Neural cell (in vitro differentiated cells): ENCODE results near the gene ODC1. TPM values are rescaled to one million over a fixed set of nuclear protein-coding genes. Genes with fewer than 3 reads are reported as not detected.

Experiments used
- H2AFZ ChIP-seq: fragments of 200-600, 300-800 bp; sonication (generic), shearing (Covaris generic); 2 replicates; pipeline ENCODE4 v1.6.0; 2014; ENCODE audit warnings: low read depth, mild to moderate bottlenecking, antibody characterized with exemption, low read length, moderate library complexity
- H3F3A ChIP-seq: fragments of 200-600 bp; shearing (Covaris generic); 2 replicates; pipeline ENCODE4 v1.6.1; 2016; ENCODE audit warnings: mild to moderate bottlenecking, moderate library complexity, mixed read lengths, antibody characterized with exemption, low read length; ENCODE audit not compliant: insufficient read depth, poor library complexity, severe bottlenecking
- H3K27ac ChIP-seq: fragments of 200-600, 300-800 bp; sonication (generic), shearing (Covaris generic); 2 replicates; pipeline ENCODE4 v1.5.1; 2014; ENCODE audit warnings: mild to moderate bottlenecking, low read length, moderate library complexity
- H3K27me3 ChIP-seq: fragments of 300-800, 200-600 bp; sonication (generic), shearing (Covaris generic); 2 replicates; pipeline ENCODE4 v1.6.0; 2014; ENCODE audit warnings: mild to moderate bottlenecking, low read depth, low read length, moderate library complexity; ENCODE audit not compliant: insufficient read depth
- H3K36me3 ChIP-seq: fragments of 300-800, 200-600 bp; sonication (generic), shearing (Covaris generic); 2 replicates; pipeline ENCODE4 v1.5.1; 2014; ENCODE audit warnings: mild to moderate bottlenecking, antibody characterized with exemption, low read length, moderate library complexity; ENCODE audit not compliant: insufficient read depth
- H3K4me2 ChIP-seq: fragments of 300-800, 200-600 bp; sonication (generic), shearing (Covaris generic); 2 replicates; pipeline ENCODE4 v1.6.0; 2014; ENCODE audit warnings: mild to moderate bottlenecking, low read length
- H3K4me3 ChIP-seq: fragments of 300-800, 200-600 bp; sonication (generic), shearing (Covaris generic); 2 replicates; pipeline ENCODE4 v1.5.1; 2014; ENCODE audit warnings: mild to moderate bottlenecking, low read length, moderate library complexity
- H3K79me2 ChIP-seq: fragments of 200-600 bp; shearing (Covaris generic); replicated peaks from 2 replicates; pipeline ENCODE4 v1.6.0; 2014; ENCODE audit warnings: mild to moderate bottlenecking, low read length, moderate library complexity; ENCODE audit not compliant: insufficient read depth
- H3K9ac ChIP-seq: fragments of 300-800, 200-600 bp; sonication (generic), shearing (Covaris generic); 2 replicates; pipeline ENCODE4 v1.6.1; 2016; ENCODE audit warnings: mild to moderate bottlenecking, low read length, mixed read lengths
- H3K9me2 ChIP-seq: fragments of 200-600 bp; shearing (Covaris generic); 2 replicates; pipeline ENCODE4 v1.6.1; 2016; ENCODE audit warnings: mild to moderate bottlenecking, low read length, mixed read lengths; ENCODE audit not compliant: insufficient read depth
- H3K9me3 ChIP-seq: fragments of 200-600, 300-800 bp; sonication (generic), shearing (Covaris generic); 2 replicates; pipeline ENCODE4 v1.6.1; 2016; ENCODE audit warnings: mild to moderate bottlenecking, mixed run types, low read length, moderate library complexity, mixed read lengths
- H4K20me1 ChIP-seq: fragments of 200-600 bp; shearing (Covaris generic); 2 replicates; pipeline ENCODE4 v1.6.1; 2016; ENCODE audit warnings: mild to moderate bottlenecking, mixed run types; ENCODE audit not compliant: insufficient read depth
- EP300 ChIP-seq: fragments of 450-650 bp; conservative IDR thresholded peaks from 2 replicates; pipeline ENCODE4 v1.6.1; 2014; ENCODE audit warnings: antibody characterized with exemption, mild to moderate bottlenecking, moderate library complexity; ENCODE audit not compliant: poor library complexity, severe bottlenecking
- EZH2 ChIP-seq: fragments of 200-600, 300-800 bp; shearing (Covaris generic), sonication (generic); IDR thresholded peaks from 2 replicates; pipeline ENCODE4 v1.6.1; 2014; ENCODE audit warnings: antibody characterized with exemption, low read length, borderline replicate concordance, mild to moderate bottlenecking; ENCODE audit not compliant: insufficient read depth, poor library complexity, severe bottlenecking
- MXI1 ChIP-seq: fragments of 450-650 bp; conservative IDR thresholded peaks from 2 replicates; pipeline ENCODE4 v1.6.1; 2014; ENCODE audit warnings: antibody characterized with exemption, mild to moderate bottlenecking; ENCODE audit not compliant: poor library complexity, severe bottlenecking
- POLR2AphosphoS5 ChIP-seq: IDR thresholded peaks from 2 replicates; pipeline ENCODE4 v1.6.1; 2012
- RAD21 ChIP-seq: fragments of 450-650 bp; conservative IDR thresholded peaks from 2 replicates; pipeline ENCODE4 v1.6.1; 2014; ENCODE audit warnings: antibody characterized with exemption, mild to moderate bottlenecking, moderate library complexity
- SMC3 ChIP-seq: fragments of 450-650 bp; conservative IDR thresholded peaks from 2 replicates; pipeline ENCODE4 v1.6.1; 2014; ENCODE audit warnings: antibody characterized with exemption, mild to moderate bottlenecking, moderate library complexity; ENCODE audit not compliant: poor library complexity
- TAF1 ChIP-seq: IDR thresholded peaks from 2 replicates; pipeline ENCODE4 v1.6.1; 2012; ENCODE audit warnings: low read depth
- polyA plus RNA-seq: library from polyadenylated mRNA; depleted of rRNA; stranded (reverse); fragments of >200 nt; gene quantifications from 2 replicates; pipeline ENCODE4 v1.2.3, GENCODE V29; 2014
- TF ChIP-seq, protein P1 (sequence below): fragments of 450-650 bp; IDR thresholded peaks from 2 replicates; pipeline ENCODE4 v1.5.1; 2014; ENCODE audit warnings: antibody characterized with exemption, mild to moderate bottlenecking, moderate library complexity; ENCODE audit not compliant: poor library complexity, severe bottlenecking

The ODC1 gene
- polyA plus RNA-seq, 1 donor from 2014 or later = 1,107 TPM

GRCh38 chr2:10439971-10440370, 8.2 kb downstream of the ODC1 start:
- Histone ChIP-seq H3K4me2 (no peak overlapping the region), H3K9me3 (no peaks in the 10 kb centered on the region), H3K27me3 (no peaks in the 10 kb centered on the region), H3F3A (no peaks in the 10 kb centered on the region), H3K79me2 (peaks cover 26% of the 10 kb centered on the region), H3K36me3 (peaks cover 30% of the 10 kb centered on the region), H3K9me2 (no peaks in the 10 kb centered on the region), H2AFZ (no peak overlapping the region), H3K27ac (no peak overlapping the region), H3K9ac (no peak overlapping the region), H4K20me1 (peaks cover 43% of the 10 kb centered on the region), H3K4me3 (no peak overlapping the region)
- no peak for TF ChIP-seq SMC3
- TF ChIP-seq, protein P1, sequence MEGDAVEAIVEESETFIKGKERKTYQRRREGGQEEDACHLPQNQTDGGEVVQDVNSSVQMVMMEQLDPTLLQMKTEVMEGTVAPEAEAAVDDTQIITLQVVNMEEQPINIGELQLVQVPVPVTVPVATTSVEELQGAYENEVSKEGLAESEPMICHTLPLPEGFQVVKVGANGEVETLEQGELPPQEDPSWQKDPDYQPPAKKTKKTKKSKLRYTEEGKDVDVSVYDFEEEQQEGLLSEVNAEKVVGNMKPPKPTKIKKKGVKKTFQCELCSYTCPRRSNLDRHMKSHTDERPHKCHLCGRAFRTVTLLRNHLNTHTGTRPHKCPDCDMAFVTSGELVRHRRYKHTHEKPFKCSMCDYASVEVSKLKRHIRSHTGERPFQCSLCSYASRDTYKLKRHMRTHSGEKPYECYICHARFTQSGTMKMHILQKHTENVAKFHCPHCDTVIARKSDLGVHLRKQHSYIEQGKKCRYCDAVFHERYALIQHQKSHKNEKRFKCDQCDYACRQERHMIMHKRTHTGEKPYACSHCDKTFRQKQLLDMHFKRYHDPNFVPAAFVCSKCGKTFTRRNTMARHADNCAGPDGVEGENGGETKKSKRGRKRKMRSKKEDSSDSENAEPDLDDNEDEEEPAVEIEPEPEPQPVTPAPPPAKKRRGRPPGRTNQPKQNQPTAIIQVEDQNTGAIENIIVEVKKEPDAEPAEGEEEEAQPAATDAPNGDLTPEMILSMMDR = no peak

DNA sequence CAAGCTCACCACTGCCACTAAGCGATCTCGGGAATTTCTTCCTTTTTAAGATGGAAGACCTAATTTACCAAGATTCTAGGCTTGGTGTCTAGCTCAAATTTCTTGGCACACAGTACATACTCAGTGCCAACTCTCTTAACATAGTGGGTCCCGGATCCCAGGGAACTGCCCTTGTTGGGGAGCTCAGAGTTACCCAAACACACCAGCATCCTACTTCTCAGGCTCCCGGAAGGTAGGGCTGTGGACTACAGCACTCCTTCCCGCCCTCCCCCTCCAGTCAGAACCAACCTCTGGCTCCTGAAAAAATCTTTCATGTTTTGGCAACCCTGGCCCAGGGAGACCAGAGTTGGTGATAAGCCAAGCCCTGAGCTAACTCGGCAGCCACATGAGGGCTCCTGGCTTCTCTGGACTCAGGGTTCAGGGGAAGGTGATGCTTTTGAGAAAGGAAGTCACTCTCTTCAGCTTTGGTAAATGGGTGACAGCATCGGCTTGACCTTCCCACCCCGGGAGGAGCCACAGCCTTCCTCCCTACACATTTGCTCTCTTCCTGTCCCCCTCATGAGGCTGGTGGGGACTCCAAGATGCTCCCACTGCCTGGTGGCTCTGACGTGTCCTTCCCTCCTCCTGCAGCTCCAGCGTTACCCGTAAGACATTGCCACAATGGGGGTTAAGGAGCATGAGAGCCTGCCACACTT, 8.8 kb downstream of the ODC1 start:
- H3K4me3 ChIP-seq = no peak overlapping the region
- no peak for TF ChIP-seq POLR2AphosphoS5
- TF ChIP-seq TAF1 = no peak
- TF ChIP-seq, protein P1 = no peak
- no peak for TF ChIP-seq EP300
- no peak for TF ChIP-seq RAD21
- no peak for TF ChIP-seq MXI1
- H3F3A ChIP-seq = no peaks in the 10 kb centered on the region
- no peaks in the 10 kb centered on the region for H3K9me3 ChIP-seq
- no peak overlapping the region for H3K9ac ChIP-seq
- no peaks in the 10 kb centered on the region for H3K9me2 ChIP-seq
- H3K4me2 ChIP-seq = no peak overlapping the region
- peaks cover 24% of the 10 kb centered on the region for H3K36me3 ChIP-seq
- H2AFZ ChIP-seq = no peak overlapping the region
- peaks cover 20% of the 10 kb centered on the region for H3K79me2 ChIP-seq
- H4K20me1 ChIP-seq = peaks cover 36% of the 10 kb centered on the region
- no peaks in the 10 kb centered on the region for H3K27me3 ChIP-seq
- H3K27ac ChIP-seq = no peak overlapping the region

GRCh38 chr2:10438688-10439087, 9.4 kb downstream of the ODC1 start:
- Histone ChIP-seq H3K36me3 (peaks cover 18% of the 10 kb centered on the region), H3K9me3 (no peaks in the 10 kb centered on the region), H3K4me2 (no peak overlapping the region), H3K9ac (no peak overlapping the region), H3K27ac (no peak overlapping the region), H3K4me3 (no peak overlapping the region), H2AFZ (no peak overlapping the region), H4K20me1 (peaks cover 30% of the 10 kb centered on the region), H3K79me2 (peaks cover 14% of the 10 kb centered on the region), H3F3A (no peaks in the 10 kb centered on the region), H3K27me3 (no peaks in the 10 kb centered on the region), H3K9me2 (no peaks in the 10 kb centered on the region)
- TF ChIP-seq EP300 (no peak), EZH2 (no peak), POLR2AphosphoS5 (peak; percentile 11)
